ENCODE data around the gene RABAC1.

- no peak for TF ChIP-seq CTCF (IDR thresholded peaks at IDR 0.05)
- no peak for TF ChIP-seq POLR2A (IDR thresholded peaks at IDR 0.05)
Measured at GRCh38 chr19:41910992-41911888, 47.9 kb downstream of the RABAC1 start.
